SK-N-SH (cell line): ENCODE results near the gene SUFU. TPM values are rescaled to one million over a fixed set of nuclear protein-coding genes. Genes with fewer than 3 reads are reported as not detected.

ENCODE experiments used
- CTCF ChIA-PET: fragments of 300-600, 350-600 bp; formaldehyde crosslinking; extraction: SDS; loops from one replicate; lab custom pipeline; 2021; lab: Yijun Ruan, JAX
- POLR2A ChIA-PET: fragments of 350-600 bp; sonication (Branson Sonifier 250); formaldehyde crosslinking; extraction: SDS; loops from one replicate; lab custom pipeline; 2020; ENCODE audit warnings: antibody characterized with exemption, inconsistent platforms; lab: Yijun Ruan, JAX
- DNase-seq: peaks from one replicate; pipeline ENCODE4 v3.0.0; 2012
- H2AFZ ChIP-seq: fragments of 200-600 bp; sonication (generic); 2 replicates; pipeline ENCODE4 v1.8.1; 2016; ENCODE audit warnings: antibody characterized with exemption, mild to moderate bottlenecking, low read depth
- H3F3A ChIP-seq: fragments of 200-600 bp; sonication (generic); replicated peaks from 2 replicates; pipeline ENCODE3; 2016; ENCODE audit warnings: antibody characterized with exemption, mild to moderate bottlenecking; ENCODE audit not compliant: insufficient read depth
- H3K27ac ChIP-seq, 2 experiments: fragments of 200-500 bp in 1 of 2; fragments of 200-600 bp in 1 of 2; sonication (Bioruptor generic) in 1 of 2; sonication (generic), shearing (Covaris generic) in 1 of 2; 2 replicates each; pipeline versions ENCODE4 v1.5.1 to v1.6.1; 2014 to 2016; ENCODE audit warnings: low read depth in 2 of 2, inconsistent platforms in 1 of 2, low read length in 1 of 2, mild to moderate bottlenecking in 1 of 2, mixed read lengths in 1 of 2
- H3K27me3 ChIP-seq: fragments of 200-600 bp; sonication (generic), shearing (Covaris generic); 2 replicates; pipeline ENCODE4 v1.6.1; 2016; ENCODE audit warnings: mixed run types; ENCODE audit not compliant: insufficient read depth
- H3K36me3 ChIP-seq, 2 experiments: fragments of 200-500 bp in 1 of 2; fragments of 200-600 bp in 1 of 2; sonication (Bioruptor generic) in 1 of 2; sonication (generic) in 1 of 2; replicated peaks in 1 of 2; 2 replicates each; pipeline versions ENCODE3 to v1.5.1; 2014 to 2016; ENCODE audit warnings: low read length in 1 of 2, mild to moderate bottlenecking in 1 of 2; ENCODE audit not compliant: insufficient read depth in 2 of 2, control insufficient read depth in 1 of 2
- H3K4me1 ChIP-seq, 2 experiments: fragments of 200-500 bp in 1 of 2; fragments of 200-600 bp in 1 of 2; sonication (Bioruptor generic) in 1 of 2; sonication (generic), shearing (Covaris generic) in 1 of 2; 2 replicates each; pipeline versions ENCODE4 v1.5.1 to v1.6.1; 2014 to 2016; ENCODE audit warnings: low read depth in 1 of 2, low read length in 1 of 2, mixed run types in 1 of 2; ENCODE audit not compliant: insufficient read depth in 2 of 2, control insufficient read depth in 1 of 2
- H3K4me2 ChIP-seq: fragments of 200-600 bp; sonication (generic), shearing (Covaris generic); 2 replicates; pipeline ENCODE4 v1.6.1; 2017; ENCODE audit warnings: mixed run types
- H3K4me3 ChIP-seq, 2 experiments: fragments of 200-500 bp in 1 of 2; fragments of 200-600 bp in 1 of 2; sonication (Bioruptor generic) in 1 of 2; sonication (generic), shearing (Covaris generic) in 1 of 2; 2 replicates each; pipeline versions ENCODE4 v1.5.1 to v1.8.1; 2014 to 2016; ENCODE audit warnings: low read depth in 2 of 2, inconsistent platforms in 1 of 2, low read length in 1 of 2, mild to moderate bottlenecking in 1 of 2, mixed read lengths in 1 of 2, moderate library complexity in 1 of 2
- H3K79me2 ChIP-seq: fragments of 200-600 bp; sonication (generic); 2 replicates; pipeline ENCODE4 v1.8.1; 2017; ENCODE audit warnings: mild to moderate bottlenecking; ENCODE audit not compliant: insufficient read depth
- H3K9ac ChIP-seq: fragments of 200-600 bp; sonication (generic); 2 replicates; pipeline ENCODE4 v1.6.1; 2017; ENCODE audit warnings: mixed run types
- H3K9me2 ChIP-seq: fragments of 200-600 bp; sonication (generic); 2 replicates; pipeline ENCODE4 v1.6.1; 2017; ENCODE audit warnings: mixed run types
- H3K9me3 ChIP-seq: fragments of 200-600 bp; sonication (generic); 2 replicates; pipeline ENCODE4 v1.6.1; 2017; ENCODE audit warnings: mixed run types, mild to moderate bottlenecking, moderate library complexity
- H4K20me1 ChIP-seq: fragments of 200-600 bp; sonication (generic); 2 replicates; pipeline ENCODE4 v1.6.1; 2017; ENCODE audit warnings: mild to moderate bottlenecking, mixed run types; ENCODE audit not compliant: insufficient read depth
- EZH2phosphoT487 ChIP-seq: fragments of 200-600 bp; sonication (generic); IDR thresholded peaks from 2 replicates; pipeline ENCODE4 v1.6.1; 2017; ENCODE audit warnings: low read depth, mixed run types, mild to moderate bottlenecking, antibody characterized with exemption, moderate library complexity, borderline replicate concordance
- FOXJ3 ChIP-seq: sonication (generic); formaldehyde crosslinking; IDR thresholded peaks from 2 replicates; pipeline ENCODE4 v1.5.1; 2020; ENCODE audit warnings: mild to moderate bottlenecking, missing genetic modification reagents
- FOXM1 ChIP-seq: IDR thresholded peaks from 2 replicates; pipeline ENCODE4 v1.4.0; 2012; ENCODE audit warnings: low read depth, mild to moderate bottlenecking
- GABPA ChIP-seq: IDR thresholded peaks from 2 replicates; pipeline ENCODE4 v1.4.0; 2012; ENCODE audit warnings: low read depth, mild to moderate bottlenecking
- GATA2 ChIP-seq: sonication (generic); formaldehyde crosslinking; IDR thresholded peaks from 2 replicates; pipeline ENCODE4 v1.5.0; 2020; ENCODE audit warnings: mild to moderate bottlenecking, missing genetic modification reagents
- MEF2A ChIP-seq: IDR thresholded peaks from 2 replicates; pipeline ENCODE4 v1.4.0; 2012; ENCODE audit warnings: low read depth, borderline replicate concordance
- MXI1 ChIP-seq: IDR thresholded peaks from 2 replicates; pipeline ENCODE4 v1.6.1; 2012; ENCODE audit warnings: mild to moderate bottlenecking, low read depth, low read length, improper control_type of control experiment
- NFIC ChIP-seq: IDR thresholded peaks from 2 replicates; pipeline ENCODE4 v1.4.0; 2012; ENCODE audit warnings: borderline replicate concordance
- POLR2AphosphoS5 ChIP-seq: IDR thresholded peaks from 2 replicates; pipeline ENCODE4 v1.6.1; 2012; ENCODE audit warnings: low read depth, low read length
- REST ChIP-seq: IDR thresholded peaks from 2 replicates; pipeline ENCODE4 v1.6.1; 2012; ENCODE audit warnings: mild to moderate bottlenecking, low read depth, low read length, moderate library complexity
- RXRA ChIP-seq: IDR thresholded peaks from 2 replicates; pipeline ENCODE4 v1.4.0; 2012; ENCODE audit warnings: low read depth, mild to moderate bottlenecking, borderline replicate concordance
- SIN3A ChIP-seq: IDR thresholded peaks from 2 replicates; pipeline ENCODE4 v1.6.1; 2012; ENCODE audit warnings: low read depth, mild to moderate bottlenecking, low read length, moderate library complexity, borderline replicate concordance
- SMC3 ChIP-seq: IDR thresholded peaks from 2 replicates; pipeline ENCODE4 v1.6.1; 2012; ENCODE audit warnings: low read depth, low read length, improper control_type of control experiment
- USF1 ChIP-seq: IDR thresholded peaks from 2 replicates; pipeline ENCODE4 v1.4.0; 2012; ENCODE audit warnings: low read depth, borderline replicate concordance
- WGBS: methylation state at CpG from one replicate; pipeline ENCODE4 v1.1.6; 2017; ENCODE audit warnings: low lambda C conversion rate; 5-methylcytosine and 5-hydroxymethylcytosine counted together
- polyA plus RNA-seq, 3 experiments: library from polyadenylated mRNA; depleted of rRNA; stranded (reverse); fragments of >200 nt; gene quantifications; 2 replicates each; pipeline ENCODE4 v1.2.3, GENCODE V29; 2012
- TF ChIP-seq, protein P1 (sequence below): IDR thresholded peaks from 2 replicates; pipeline ENCODE4; 2012
- TF ChIP-seq, protein P2 (sequence below): IDR thresholded peaks from 2 replicates; pipeline ENCODE4 v1.4.0; 2012; ENCODE audit warnings: low read depth
- TF ChIP-seq, protein P3 (sequence below): IDR thresholded peaks from 2 replicates; pipeline ENCODE4 v1.4.0; 2012; ENCODE audit warnings: low read depth, borderline replicate concordance

Gene SUFU
- polyA plus RNA-seq, 1 of the 3 experiments (the other 2 are of a cell fraction): 5.7 TPM

GRCh38 chr10:102523250-102524029 is 19.7 kb downstream of the SUFU start:
- H3K4me2 ChIP-seq: no peak overlapping the region
- H3K9me2 ChIP-seq: no peaks in the 10 kb centered on the region
- no peaks in the 10 kb centered on the region for H3K27me3 ChIP-seq
- H3K27ac ChIP-seq: no peak overlapping the region; a peak in 1 of 4 replicates
- no peak overlapping the region for H3K4me3 ChIP-seq
- ChIA-PET CTCF (interaction anchor here (0.9 kb wide), 1 partner anchor 19 kb away, joined by 4 read pairs; the partner anchor contains the start of gene SUFU), POLR2A (no interaction called here)
- H3F3A ChIP-seq: no peaks in the 10 kb centered on the region
- WGBS: 84% methylated on average over 6 of the region's 7 CpGs
- peaks cover 9% of the 10 kb centered on the region; the same call in 1 of the 2 replicates for H3K79me2 ChIP-seq
- no peaks in the 10 kb centered on the region for H3K9me3 ChIP-seq
- no peak for TF ChIP-seq GABPA
- TF ChIP-seq, protein P1, sequence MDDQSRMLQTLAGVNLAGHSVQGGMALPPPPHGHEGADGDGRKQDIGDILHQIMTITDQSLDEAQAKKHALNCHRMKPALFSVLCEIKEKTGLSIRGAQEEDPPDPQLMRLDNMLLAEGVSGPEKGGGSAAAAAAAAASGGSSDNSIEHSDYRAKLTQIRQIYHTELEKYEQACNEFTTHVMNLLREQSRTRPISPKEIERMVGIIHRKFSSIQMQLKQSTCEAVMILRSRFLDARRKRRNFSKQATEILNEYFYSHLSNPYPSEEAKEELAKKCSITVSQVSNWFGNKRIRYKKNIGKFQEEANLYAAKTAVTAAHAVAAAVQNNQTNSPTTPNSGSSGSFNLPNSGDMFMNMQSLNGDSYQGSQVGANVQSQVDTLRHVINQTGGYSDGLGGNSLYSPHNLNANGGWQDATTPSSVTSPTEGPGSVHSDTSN: peak; percentile 50
- no peak overlapping the region for H3K9ac ChIP-seq
- peaks cover 0 to 2% of the 10 kb centered on the region in 2 experiments; a peak in 1 of 4 replicates for H3K4me1 ChIP-seq
- no peaks in the 10 kb centered on the region for H4K20me1 ChIP-seq
- H2AFZ ChIP-seq: no peak overlapping the region
- no peak for DNase-seq
- no peaks in the 10 kb centered on the region for H3K36me3 ChIP-seq

DNA sequence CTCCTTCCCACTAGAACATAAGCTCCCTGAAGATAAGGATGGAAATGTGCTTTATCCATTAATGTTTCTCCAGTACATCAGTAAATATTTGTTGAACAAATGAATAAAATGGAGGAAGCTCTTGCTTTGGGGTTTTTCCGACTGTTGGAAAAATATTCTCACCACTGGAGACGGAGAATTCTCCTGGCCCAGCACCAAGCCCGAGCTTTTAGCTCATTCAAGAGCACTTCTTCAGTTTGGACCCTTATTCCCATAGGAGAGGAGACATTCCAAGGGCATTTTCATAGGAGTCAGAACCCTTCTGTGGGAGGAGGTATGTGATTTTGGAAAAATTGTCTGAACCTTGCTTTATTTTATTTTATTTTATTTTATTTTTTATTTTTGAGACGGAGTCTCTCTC is 21.0 kb downstream of the SUFU start:
- WGBS: 91% methylated on average over 4 of the region's 4 CpGs
- no peak overlapping the region for H3K4me3 ChIP-seq
- POLR2A ChIA-PET: no interaction called here
- no peaks in the 10 kb centered on the region for H3K36me3 ChIP-seq
- no peaks in the 10 kb centered on the region for H4K20me1 ChIP-seq
- H3F3A ChIP-seq: no peaks in the 10 kb centered on the region
- H3K9me3 ChIP-seq: no peaks in the 10 kb centered on the region
- H3K79me2 ChIP-seq: peaks cover 9% of the 10 kb centered on the region; the same call in 1 of the 2 replicates
- H3K9me2 ChIP-seq: no peaks in the 10 kb centered on the region
- H3K4me2 ChIP-seq: no peak overlapping the region
- no peak overlapping the region for H3K9ac ChIP-seq
- H3K27me3 ChIP-seq: no peaks in the 10 kb centered on the region
- CTCF ChIA-PET: interaction anchor here (0.7 kb wide), 1 partner anchor 11 kb away, joined by 3 read pairs; no protein-coding TSS in a partner anchor
- H2AFZ ChIP-seq: no peak overlapping the region
- peaks cover 0 to 2% of the 10 kb centered on the region in 2 experiments; a peak in 1 of 4 replicates for H3K4me1 ChIP-seq
- no peak for DNase-seq
- H3K27ac ChIP-seq: no peak overlapping the region
- TF ChIP-seq SMC3 (no peak), POLR2AphosphoS5 (no peak), NFIC (no peak), GABPA (no peak), RXRA (no peak), FOXM1 (no peak), SIN3A (no peak), MXI1 (no peak), EZH2phosphoT487 (no peak), GATA2 (no peak), FOXJ3 (CRISPR knock-in tag) (no peak), MEF2A (no peak), USF1 (no peak), REST (no peak)
- TF ChIP-seq, protein P2, sequence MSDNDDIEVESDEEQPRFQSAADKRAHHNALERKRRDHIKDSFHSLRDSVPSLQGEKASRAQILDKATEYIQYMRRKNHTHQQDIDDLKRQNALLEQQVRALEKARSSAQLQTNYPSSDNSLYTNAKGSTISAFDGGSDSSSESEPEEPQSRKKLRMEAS: no peak
- TF ChIP-seq, protein P3, sequence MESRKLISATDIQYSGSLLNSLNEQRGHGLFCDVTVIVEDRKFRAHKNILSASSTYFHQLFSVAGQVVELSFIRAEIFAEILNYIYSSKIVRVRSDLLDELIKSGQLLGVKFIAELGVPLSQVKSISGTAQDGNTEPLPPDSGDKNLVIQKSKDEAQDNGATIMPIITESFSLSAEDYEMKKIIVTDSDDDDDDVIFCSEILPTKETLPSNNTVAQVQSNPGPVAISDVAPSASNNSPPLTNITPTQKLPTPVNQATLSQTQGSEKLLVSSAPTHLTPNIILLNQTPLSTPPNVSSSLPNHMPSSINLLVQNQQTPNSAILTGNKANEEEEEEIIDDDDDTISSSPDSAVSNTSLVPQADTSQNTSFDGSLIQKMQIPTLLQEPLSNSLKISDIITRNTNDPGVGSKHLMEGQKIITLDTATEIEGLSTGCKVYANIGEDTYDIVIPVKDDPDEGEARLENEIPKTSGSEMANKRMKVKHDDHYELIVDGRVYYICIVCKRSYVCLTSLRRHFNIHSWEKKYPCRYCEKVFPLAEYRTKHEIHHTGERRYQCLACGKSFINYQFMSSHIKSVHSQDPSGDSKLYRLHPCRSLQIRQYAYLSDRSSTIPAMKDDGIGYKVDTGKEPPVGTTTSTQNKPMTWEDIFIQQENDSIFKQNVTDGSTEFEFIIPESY: no peak
